GM19455 (cell line): ENCODE measurements around the gene RGS9.

Source experiments
- ATAC-seq: cut with Tn5 transposase; IDR thresholded peaks from one replicate; pipeline ENCODE4 v1.9.1; 2021; ENCODE audit not compliant: unreplicated experiment

Gene RGS9

GRCh38 chr17:65181237-65182061, 44.3 kb downstream of the RGS9 start:
- peak; percentile 62 for ATAC-seq

GRCh38 chr17:65182233-65182632, 45.1 kb downstream of the RGS9 start:
- ATAC-seq = peak; percentile 34

GRCh38 chr17:65183736-65184135, 46.6 kb downstream of the RGS9 start:
- no peak for ATAC-seq

GRCh38 chr17:65184235-65184959, 47.2 kb downstream of the RGS9 start:
- ATAC-seq = no peak

- ATAC-seq = no peak
Observed at GRCh38 chr17:65185062-65185461, 47.9 kb downstream of the RGS9 start.

GRCh38 chr17:65185668-65186382, 48.7 kb downstream of the RGS9 start:
- ATAC-seq = no peak

- ATAC-seq = no peak
Observed at GRCh38 chr17:65190467-65191097, 53.4 kb downstream of the RGS9 start.

GRCh38 chr17:65191811-65192740, 54.9 kb downstream of the RGS9 start:
- no peak for ATAC-seq

- no peak for ATAC-seq
Observed at GRCh38 chr17:65193305-65193704, 56.1 kb downstream of the RGS9 start.

GRCh38 chr17:65193716-65194293, 56.6 kb downstream of the RGS9 start:
- no peak for ATAC-seq

GRCh38 chr17:65194670-65195334, 57.6 kb downstream of the RGS9 start:
- no peak for ATAC-seq

GRCh38 chr17:65195716-65196115, 58.5 kb downstream of the RGS9 start:
- ATAC-seq = no peak

GRCh38 chr17:65196617-65197016, 59.4 kb downstream of the RGS9 start:
- no peak for ATAC-seq

GRCh38 chr17:65197201-65197600, 60.0 kb downstream of the RGS9 start:
- no peak for ATAC-seq

- ATAC-seq = peak; percentile 68
Observed at GRCh38 chr17:65198653-65199382, 61.6 kb downstream of the RGS9 start.

GRCh38 chr17:65201331-65201730, 64.2 kb downstream of the RGS9 start:
- no peak for ATAC-seq

- no peak for ATAC-seq
Observed at GRCh38 chr17:65202844-65203571, 65.8 kb downstream of the RGS9 start.

GRCh38 chr17:65204001-65204400, 66.8 kb downstream of the RGS9 start:
- no peak for ATAC-seq
